Stomach (tissue), 4 donors: ENCODE data around the gene FBXL17.

Experiments
- EP300 ChIP-seq: sonication (generic); formaldehyde crosslinking; IDR thresholded peaks from one replicate; pipeline ENCODE4 v1.6.1; 2017; ENCODE audit warnings: antibody characterized with exemption
- POLR2A ChIP-seq, 4 donors: fragments of 450-650 bp; IDR thresholded peaks; one replicate each; pipeline ENCODE4 v1.6.1; 2016; ENCODE audit warnings: antibody characterized with exemption in 4 of 4, control low read depth in 2 of 4, mild to moderate bottlenecking in 1 of 4, moderate library complexity in 1 of 4
- POLR2AphosphoS5 ChIP-seq, 3 donors: sonication (generic); formaldehyde crosslinking; IDR thresholded peaks; one replicate each; pipeline ENCODE4 v1.6.1; 2016; ENCODE audit warnings: antibody characterized with exemption in 3 of 3
- TF ChIP-seq, protein P1 (sequence below), 7 experiments: fragments of 450-650 bp in 4 of 7; fragments of 200-600 bp in 3 of 7; sonication (generic) in 3 of 7; IDR thresholded peaks; one replicate each; pipeline ENCODE4 v1.5.1; 2016 to 2019; ENCODE audit warnings: antibody characterized with exemption in 7 of 7, control low read depth in 2 of 7, mild to moderate bottlenecking in 1 of 7

- TF ChIP-seq POLR2A (IDR thresholded peaks at IDR 0.05) (no peak), EP300 (no peak), POLR2AphosphoS5 (IDR thresholded peaks at IDR 0.05) (no peak)
- TF ChIP-seq, protein P1, sequence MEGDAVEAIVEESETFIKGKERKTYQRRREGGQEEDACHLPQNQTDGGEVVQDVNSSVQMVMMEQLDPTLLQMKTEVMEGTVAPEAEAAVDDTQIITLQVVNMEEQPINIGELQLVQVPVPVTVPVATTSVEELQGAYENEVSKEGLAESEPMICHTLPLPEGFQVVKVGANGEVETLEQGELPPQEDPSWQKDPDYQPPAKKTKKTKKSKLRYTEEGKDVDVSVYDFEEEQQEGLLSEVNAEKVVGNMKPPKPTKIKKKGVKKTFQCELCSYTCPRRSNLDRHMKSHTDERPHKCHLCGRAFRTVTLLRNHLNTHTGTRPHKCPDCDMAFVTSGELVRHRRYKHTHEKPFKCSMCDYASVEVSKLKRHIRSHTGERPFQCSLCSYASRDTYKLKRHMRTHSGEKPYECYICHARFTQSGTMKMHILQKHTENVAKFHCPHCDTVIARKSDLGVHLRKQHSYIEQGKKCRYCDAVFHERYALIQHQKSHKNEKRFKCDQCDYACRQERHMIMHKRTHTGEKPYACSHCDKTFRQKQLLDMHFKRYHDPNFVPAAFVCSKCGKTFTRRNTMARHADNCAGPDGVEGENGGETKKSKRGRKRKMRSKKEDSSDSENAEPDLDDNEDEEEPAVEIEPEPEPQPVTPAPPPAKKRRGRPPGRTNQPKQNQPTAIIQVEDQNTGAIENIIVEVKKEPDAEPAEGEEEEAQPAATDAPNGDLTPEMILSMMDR (IDR thresholded peaks at IDR 0.05), result no peak
Measured at GRCh38 chr5:107809201-107810034, 572.5 kb downstream of the FBXL17 start.
